Vagina (tissue), 2 donors: Measurements from ENCODE around the gene ANKRD42.

Experiments
- POLR2A ChIP-seq, 2 donors: fragments of 450-650 bp; IDR thresholded peaks; one replicate each; pipeline ENCODE4 v1.6.1; 2017; ENCODE audit warnings: antibody characterized with exemption in 2 of 2, mild to moderate bottlenecking in 2 of 2, moderate library complexity in 2 of 2
- POLR2AphosphoS5 ChIP-seq, 2 donors: sonication (generic); formaldehyde crosslinking; IDR thresholded peaks; one replicate each; pipeline ENCODE4 v1.9.0; 2017; ENCODE audit warnings: antibody characterized with exemption in 2 of 2, mild to moderate bottlenecking in 2 of 2, low read depth in 1 of 2; ENCODE audit not compliant: insufficient read depth in 1 of 2
- TF ChIP-seq, protein P1 (sequence below), 3 experiments: fragments of 450-650 bp in 2 of 3; fragments of 200-600 bp in 1 of 3; sonication (generic) in 1 of 3; IDR thresholded peaks; one replicate each; pipeline ENCODE4 v1.5.1; 2017 to 2019; ENCODE audit warnings: antibody characterized with exemption in 3 of 3, mild to moderate bottlenecking in 2 of 3, moderate library complexity in 2 of 3

DNA sequence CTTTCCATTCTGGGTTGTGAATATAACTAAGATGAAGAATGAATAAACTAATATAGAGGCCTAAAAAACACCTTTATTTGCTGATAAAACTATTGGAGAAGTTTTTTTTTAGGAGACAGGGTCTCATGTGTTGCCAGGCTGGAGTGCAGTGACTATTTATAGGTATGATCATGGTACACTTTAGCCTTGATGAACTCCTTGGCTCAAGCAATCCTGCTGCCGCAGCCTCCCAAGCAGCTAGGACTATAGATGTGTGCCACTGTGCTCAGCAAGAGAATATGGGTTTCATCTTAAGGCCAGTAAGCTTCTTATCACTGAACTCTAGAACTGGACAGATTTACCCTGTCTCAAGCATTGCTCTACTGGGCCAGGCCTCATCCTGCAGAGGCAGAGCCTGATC lies 66.0 kb downstream of the ANKRD42 start:
- TF ChIP-seq, protein P1, sequence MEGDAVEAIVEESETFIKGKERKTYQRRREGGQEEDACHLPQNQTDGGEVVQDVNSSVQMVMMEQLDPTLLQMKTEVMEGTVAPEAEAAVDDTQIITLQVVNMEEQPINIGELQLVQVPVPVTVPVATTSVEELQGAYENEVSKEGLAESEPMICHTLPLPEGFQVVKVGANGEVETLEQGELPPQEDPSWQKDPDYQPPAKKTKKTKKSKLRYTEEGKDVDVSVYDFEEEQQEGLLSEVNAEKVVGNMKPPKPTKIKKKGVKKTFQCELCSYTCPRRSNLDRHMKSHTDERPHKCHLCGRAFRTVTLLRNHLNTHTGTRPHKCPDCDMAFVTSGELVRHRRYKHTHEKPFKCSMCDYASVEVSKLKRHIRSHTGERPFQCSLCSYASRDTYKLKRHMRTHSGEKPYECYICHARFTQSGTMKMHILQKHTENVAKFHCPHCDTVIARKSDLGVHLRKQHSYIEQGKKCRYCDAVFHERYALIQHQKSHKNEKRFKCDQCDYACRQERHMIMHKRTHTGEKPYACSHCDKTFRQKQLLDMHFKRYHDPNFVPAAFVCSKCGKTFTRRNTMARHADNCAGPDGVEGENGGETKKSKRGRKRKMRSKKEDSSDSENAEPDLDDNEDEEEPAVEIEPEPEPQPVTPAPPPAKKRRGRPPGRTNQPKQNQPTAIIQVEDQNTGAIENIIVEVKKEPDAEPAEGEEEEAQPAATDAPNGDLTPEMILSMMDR (IDR thresholded peaks at IDR 0.05), result no peak
- TF ChIP-seq POLR2A (IDR thresholded peaks at IDR 0.05) (no peak), POLR2AphosphoS5 (IDR thresholded peaks at IDR 0.05; ENCODE audit: insufficient read depth in 1 of 2, low read depth in 1 of 2) (no peak)
